A673 (cell line): ENCODE results near the gene IQCH. TPM values are rescaled to one million over a fixed set of nuclear protein-coding genes. Genes with fewer than 3 reads are reported as not detected.

Experiments used
- BruUV-seq: library from RNA; stranded (reverse); fragments of 400-500 nt; replicated peaks from 2 replicates; lab custom pipeline; 2021; lab: Mats Ljungman, UMichigan
- CTCF ChIA-PET: fragments of 300-600 bp; sonication (Branson Sonifier 250); formaldehyde crosslinking; loops from one replicate; lab custom pipeline; 2022; ENCODE audit warnings: antibody characterized with exemption; lab: Charles Lee
- POLR2A ChIA-PET: fragments of 300-600 bp; sonication (Branson Sonifier 250); formaldehyde crosslinking; loops from one replicate; lab custom pipeline; 2022; ENCODE audit warnings: antibody characterized with exemption; ENCODE audit not compliant: low non-redundant PET; lab: Charles Lee
- DNase-seq: peaks from one replicate; pipeline ENCODE4 v3.0.0-alpha.2; 2015; ENCODE audit warnings: low spot score
- H3K27ac ChIP-seq: fragments of 200-600 bp; sonication (generic); 2 replicates; pipeline ENCODE4 v1.5.1; 2016; ENCODE audit warnings: mixed run types, low read depth, mild to moderate bottlenecking, mixed read lengths, antibody characterized with exemption, low read length; ENCODE audit not compliant: poor library complexity, severe bottlenecking
- H3K27me3 ChIP-seq: fragments of 200-600 bp; sonication (generic); replicated peaks from 2 replicates; pipeline ENCODE4 v1.6.1; 2017; ENCODE audit warnings: mixed run types, low read depth, mild to moderate bottlenecking, mixed read lengths, antibody characterized with exemption, low read length; ENCODE audit not compliant: insufficient read depth, poor library complexity
- H3K36me3 ChIP-seq: fragments of 200-600 bp; sonication (generic); 2 replicates; pipeline ENCODE4 v1.6.1; 2016; ENCODE audit warnings: mixed run types, mild to moderate bottlenecking, mixed read lengths, antibody characterized with exemption, low read length; ENCODE audit not compliant: insufficient read depth, poor library complexity, severe bottlenecking
- H3K4me1 ChIP-seq: fragments of 200-600 bp; sonication (generic); 2 replicates; pipeline ENCODE4 v1.6.1; 2017; ENCODE audit warnings: mixed run types, mild to moderate bottlenecking, mixed read lengths, antibody characterized with exemption, low read length; ENCODE audit not compliant: insufficient read depth, poor library complexity, severe bottlenecking
- H3K4me3 ChIP-seq: fragments of 200-600 bp; sonication (generic); 2 replicates; pipeline ENCODE4 v1.5.1; 2016; ENCODE audit warnings: low read depth, mixed run types, mild to moderate bottlenecking, mixed read lengths, low read length; ENCODE audit not compliant: poor library complexity, severe bottlenecking
- H3K9me3 ChIP-seq: fragments of 200-600 bp; sonication (generic); 2 replicates; pipeline ENCODE4 v1.6.1; 2016; ENCODE audit warnings: mixed run types, low read depth, mild to moderate bottlenecking, mixed read lengths, antibody characterized with exemption, low read length; ENCODE audit not compliant: poor library complexity, severe bottlenecking
- EZH2 ChIP-seq: fragments of 200-600 bp; sonication (generic); IDR thresholded peaks from 2 replicates; pipeline ENCODE4 v1.6.1; 2017; ENCODE audit warnings: borderline replicate concordance, low read depth, mild to moderate bottlenecking, mixed read lengths, antibody characterized with exemption, low read length; ENCODE audit not compliant: poor library complexity, severe bottlenecking
- intact Hi-C: fragments of 100-400 bp; cut with micrococcal nuclease; formaldehyde crosslinking; loops from one replicate; pipeline ENCODE4 v1.10.0; 2022; ENCODE audit not compliant: unreplicated experiment
- total RNA-seq: library from RNA; stranded (reverse); gene quantifications from 2 replicates; pipeline ENCODE4 v1.2.3, GENCODE V29; 2021
- TF ChIP-seq, protein P1 (sequence below): fragments of 300-800, 200-600 bp; sonication (generic); conservative IDR thresholded peaks from 2 replicates; pipeline ENCODE4 v1.5.1; 2017; ENCODE audit warnings: low read depth, mild to moderate bottlenecking, antibody characterized with exemption, low read length, moderate library complexity, mixed read lengths

The IQCH gene
- total RNA-seq, 1 experiment from 2014 or later, result 1.7 TPM

DNA sequence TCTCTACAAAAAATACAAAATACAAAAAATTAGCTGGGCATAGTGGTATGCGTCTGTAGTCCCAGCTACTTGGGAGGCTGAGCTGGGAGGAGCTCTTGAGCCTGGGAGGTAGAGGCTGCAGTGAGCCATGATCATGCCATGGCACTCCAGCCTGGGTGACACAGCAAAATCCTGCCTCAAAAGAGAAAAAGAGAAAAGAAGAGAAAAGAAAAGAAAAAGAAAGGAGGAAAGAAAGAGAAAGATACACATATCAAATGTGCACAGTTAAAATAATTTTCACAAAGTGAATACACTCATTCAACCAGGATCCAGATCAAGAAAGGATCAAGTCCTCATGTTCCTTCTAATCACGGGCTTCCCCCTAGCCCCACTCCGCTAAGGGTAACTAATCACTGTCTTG, 260.5 kb downstream of the IQCH start:
- POLR2A ChIA-PET, result no interaction called here
- Histone ChIP-seq H3K36me3 (no peaks in the 10 kb centered on the region), H3K4me1 (no peaks in the 10 kb centered on the region), H3K4me3 (no peak overlapping the region), H3K27me3 (no peaks in the 10 kb centered on the region), H3K27ac (no peak overlapping the region), H3K9me3 (no peaks in the 10 kb centered on the region)
- intact Hi-C loops, result no loop called here
- DNase-seq, result no peak
- CTCF ChIA-PET, result no interaction called here
- TF ChIP-seq EZH2, result no peak
- TF ChIP-seq, protein P1, sequence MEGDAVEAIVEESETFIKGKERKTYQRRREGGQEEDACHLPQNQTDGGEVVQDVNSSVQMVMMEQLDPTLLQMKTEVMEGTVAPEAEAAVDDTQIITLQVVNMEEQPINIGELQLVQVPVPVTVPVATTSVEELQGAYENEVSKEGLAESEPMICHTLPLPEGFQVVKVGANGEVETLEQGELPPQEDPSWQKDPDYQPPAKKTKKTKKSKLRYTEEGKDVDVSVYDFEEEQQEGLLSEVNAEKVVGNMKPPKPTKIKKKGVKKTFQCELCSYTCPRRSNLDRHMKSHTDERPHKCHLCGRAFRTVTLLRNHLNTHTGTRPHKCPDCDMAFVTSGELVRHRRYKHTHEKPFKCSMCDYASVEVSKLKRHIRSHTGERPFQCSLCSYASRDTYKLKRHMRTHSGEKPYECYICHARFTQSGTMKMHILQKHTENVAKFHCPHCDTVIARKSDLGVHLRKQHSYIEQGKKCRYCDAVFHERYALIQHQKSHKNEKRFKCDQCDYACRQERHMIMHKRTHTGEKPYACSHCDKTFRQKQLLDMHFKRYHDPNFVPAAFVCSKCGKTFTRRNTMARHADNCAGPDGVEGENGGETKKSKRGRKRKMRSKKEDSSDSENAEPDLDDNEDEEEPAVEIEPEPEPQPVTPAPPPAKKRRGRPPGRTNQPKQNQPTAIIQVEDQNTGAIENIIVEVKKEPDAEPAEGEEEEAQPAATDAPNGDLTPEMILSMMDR, result no peak
- no TSS peak for BruUV-seq

DNA sequence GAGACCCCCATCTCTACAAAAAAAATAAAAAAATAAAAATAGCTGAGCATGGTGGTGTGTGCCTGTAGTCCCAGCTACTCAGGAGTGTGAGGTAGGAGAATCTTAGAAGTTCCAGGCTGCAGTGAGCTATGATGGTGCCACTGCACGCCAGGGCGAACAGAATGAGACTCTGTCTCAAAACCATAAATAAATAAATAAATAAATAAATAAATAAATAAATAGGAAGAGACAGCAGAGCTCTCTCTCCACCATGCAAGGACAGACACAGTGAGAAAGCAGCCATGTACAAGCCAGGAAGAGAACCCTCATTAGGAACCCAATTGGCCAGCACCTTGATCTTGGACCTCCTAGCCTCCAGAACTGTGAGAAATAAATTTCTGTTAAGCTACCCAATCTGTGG, 261.0 kb downstream of the IQCH start:
- H3K27ac ChIP-seq, result no peak overlapping the region
- no peak for DNase-seq
- H3K4me3 ChIP-seq, result no peak overlapping the region
- no peaks in the 10 kb centered on the region for H3K4me1 ChIP-seq
- H3K27me3 ChIP-seq, result no peaks in the 10 kb centered on the region
- POLR2A ChIA-PET, result no interaction called here
- TF ChIP-seq EZH2, result no peak
- TF ChIP-seq, protein P1, result no peak
- H3K36me3 ChIP-seq, result no peaks in the 10 kb centered on the region
- CTCF ChIA-PET, result no interaction called here
- intact Hi-C loops, result no loop called here
- no TSS peak for BruUV-seq
- H3K9me3 ChIP-seq, result no peaks in the 10 kb centered on the region

DNA sequence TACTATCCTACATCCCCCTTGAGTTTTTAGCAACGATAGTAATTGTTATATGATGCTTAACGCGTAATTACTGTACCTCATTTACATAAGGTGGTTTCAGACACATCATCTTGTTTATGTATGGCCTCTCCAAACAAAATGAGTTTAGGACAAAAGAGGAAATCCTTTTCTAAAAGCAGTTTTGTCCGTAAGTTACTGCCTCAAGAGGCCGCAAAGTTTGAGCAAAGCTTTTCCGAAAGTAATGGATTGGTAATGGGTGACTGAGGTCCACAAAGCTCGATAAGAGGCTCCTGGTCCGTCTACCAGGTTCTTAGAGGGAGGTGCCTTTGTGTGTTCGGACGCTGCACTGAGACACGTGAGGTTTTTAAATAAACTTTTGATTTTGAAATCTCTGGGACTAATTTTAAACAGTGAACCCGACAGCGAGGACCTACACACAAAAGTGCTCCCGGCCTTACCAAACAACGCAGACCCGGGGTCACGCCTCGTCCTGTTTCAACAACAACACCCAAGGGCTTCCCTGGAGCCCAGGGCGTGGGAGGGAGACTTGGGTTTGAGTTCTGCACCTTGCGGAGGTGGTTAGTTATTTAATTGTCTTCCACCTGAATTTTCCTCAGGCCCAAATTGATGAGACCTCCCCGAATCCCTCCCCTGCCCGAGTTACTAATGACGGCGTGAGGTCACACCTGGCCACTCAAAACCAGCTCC, 265.9 kb downstream of the IQCH start:
- H3K27ac ChIP-seq, result no peak overlapping the region

More for the DNA sequence above, 265.9 kb downstream of the IQCH start:
- CTCF ChIA-PET, result no interaction called here
- Histone ChIP-seq H3K4me1 (peaks cover 21% of the 10 kb centered on the region), H3K36me3 (no peaks in the 10 kb centered on the region), H3K9me3 (no peaks in the 10 kb centered on the region), H3K4me3 (peak overlapping the region; percentile 58), H3K27me3 (no peaks in the 10 kb centered on the region)
- POLR2A ChIA-PET, result no interaction called here
- DNase-seq, result no peak
- intact Hi-C loops, result no loop called here
- BruUV-seq, result TSS peak; percentile 53
- TF ChIP-seq EZH2, result no peak
- TF ChIP-seq, protein P1, result no peak
